ENCODE measurements around the gene GLI3.

The GLI3 gene

DNA sequence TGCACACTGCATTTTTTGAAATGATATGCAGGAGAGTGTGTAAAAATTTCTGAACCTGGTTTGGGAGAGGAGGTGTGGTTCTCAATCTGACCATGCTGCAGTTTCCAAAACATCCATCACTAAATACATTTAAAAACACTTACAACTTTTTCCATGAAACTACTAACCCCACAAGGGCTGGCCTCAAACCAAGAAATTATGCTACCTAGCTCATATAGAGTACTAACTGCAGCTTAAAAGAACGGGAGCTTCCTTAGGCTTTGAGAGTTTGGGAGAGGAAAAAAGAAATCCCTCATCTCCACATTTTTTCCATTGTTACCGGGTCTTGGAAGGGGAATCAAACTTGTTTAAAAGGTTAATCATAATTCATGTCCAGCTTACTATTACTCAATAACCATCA lies 214.2 kb downstream of the GLI3 start:
- no peak for DNase-seq

DNA sequence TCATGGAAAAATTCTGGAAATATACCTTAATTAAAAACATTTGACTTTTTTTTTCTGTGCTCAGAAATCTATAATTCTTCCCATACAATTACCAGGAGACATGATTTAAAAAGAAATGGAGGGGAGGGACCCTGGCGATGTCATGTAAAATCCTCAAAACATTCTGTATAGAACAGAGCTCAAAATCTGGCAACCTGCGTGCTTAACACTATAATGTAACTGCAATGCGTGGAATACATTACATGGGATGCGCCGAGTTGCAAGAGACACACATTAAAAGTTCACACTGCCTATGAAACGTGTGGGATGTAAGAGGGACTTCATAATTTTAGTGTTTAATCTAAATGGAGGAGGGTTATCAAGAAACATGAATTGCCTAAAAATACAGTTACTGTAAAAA lies 215.0 kb downstream of the GLI3 start:
- no peak for DNase-seq

DNA sequence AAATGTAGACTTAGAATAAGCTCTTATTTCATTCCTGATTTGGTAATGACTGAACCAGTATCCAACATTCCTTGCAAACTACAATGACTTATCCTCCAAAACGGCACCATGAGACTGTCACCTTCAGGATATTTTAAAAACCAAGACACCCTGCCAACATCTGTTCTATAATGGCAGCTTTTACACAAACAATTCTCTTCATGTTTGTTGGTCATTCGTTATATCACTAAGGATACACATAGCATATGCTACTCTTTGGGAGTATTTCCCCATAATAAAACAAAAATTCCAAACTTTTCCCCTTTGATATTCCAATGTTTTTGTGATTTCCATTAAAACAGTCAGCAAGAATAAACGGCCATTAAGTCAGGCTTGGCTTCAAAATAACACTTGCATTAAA lies 215.4 kb downstream of the GLI3 start:
- DNase-seq, result no peak

DNA sequence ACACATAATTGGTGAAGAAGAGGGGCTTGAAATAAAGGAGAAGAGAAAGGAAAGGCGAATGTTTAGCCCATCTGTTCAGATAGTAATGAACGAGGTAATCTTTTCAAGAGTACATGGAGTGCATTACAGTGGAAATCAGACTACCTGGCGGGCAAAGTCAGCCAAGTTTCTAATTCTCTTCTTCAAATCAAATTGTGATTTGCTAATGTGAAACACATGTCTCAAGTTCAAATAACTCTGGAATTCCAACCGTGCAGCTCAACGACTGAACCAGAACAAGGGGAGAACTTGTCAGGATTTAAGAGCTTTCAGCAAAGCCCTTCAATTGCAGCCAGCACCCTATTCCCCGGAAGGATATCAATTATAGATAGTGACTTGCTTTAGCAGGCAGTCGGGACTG lies 216.9 kb downstream of the GLI3 start:
- DNase-seq, result peak; percentile 55

DNA sequence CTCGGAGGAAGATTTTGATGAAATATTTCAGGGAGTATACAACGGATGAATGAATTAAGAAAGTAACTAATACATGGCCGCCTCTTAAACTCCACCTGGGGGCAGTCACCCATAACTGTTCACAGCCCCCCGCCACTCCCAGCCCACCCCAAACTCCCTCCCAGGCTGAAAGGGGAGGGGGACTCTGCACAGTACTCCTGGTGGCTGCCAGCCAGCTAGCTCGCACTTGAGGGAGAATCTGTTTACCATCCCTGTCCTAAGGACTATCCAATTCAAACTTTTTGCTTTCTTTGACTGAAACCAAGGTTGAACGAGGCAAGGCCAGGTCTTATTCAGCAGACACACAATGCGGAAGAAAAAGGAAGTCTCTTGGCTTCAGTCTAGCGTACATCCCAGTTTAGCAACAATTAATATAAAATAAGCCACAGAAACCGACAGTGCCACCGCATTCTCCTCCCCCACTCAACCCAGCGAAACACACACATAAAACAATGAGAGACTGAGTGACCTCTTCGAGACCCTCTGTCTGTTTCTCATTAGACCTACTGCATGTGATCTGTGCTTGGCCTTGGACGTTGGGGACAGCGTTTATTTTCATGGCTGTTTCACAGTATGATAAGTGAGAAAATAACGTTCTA lies 219.5 kb downstream of the GLI3 start:
- peak; percentile 70 for DNase-seq

DNA sequence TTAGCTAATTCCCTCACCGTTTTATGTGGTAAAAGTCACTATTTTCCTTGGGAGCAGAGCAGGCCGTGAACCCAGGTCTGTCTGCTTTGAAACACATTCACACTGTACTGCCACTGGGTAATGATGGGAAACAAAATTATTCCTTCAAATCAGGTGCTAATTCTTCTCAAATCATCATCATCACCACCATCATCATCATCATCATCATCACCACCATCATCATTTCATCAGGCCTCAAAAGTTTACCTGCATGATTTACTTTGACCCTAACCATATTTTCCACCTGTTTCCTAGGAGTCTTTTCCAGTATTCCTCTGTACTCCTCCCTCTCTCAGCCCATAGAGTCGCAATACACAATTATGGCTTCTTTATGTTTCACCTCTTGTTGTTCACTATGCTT lies 220.5 kb downstream of the GLI3 start:
- DNase-seq, result no peak

DNA sequence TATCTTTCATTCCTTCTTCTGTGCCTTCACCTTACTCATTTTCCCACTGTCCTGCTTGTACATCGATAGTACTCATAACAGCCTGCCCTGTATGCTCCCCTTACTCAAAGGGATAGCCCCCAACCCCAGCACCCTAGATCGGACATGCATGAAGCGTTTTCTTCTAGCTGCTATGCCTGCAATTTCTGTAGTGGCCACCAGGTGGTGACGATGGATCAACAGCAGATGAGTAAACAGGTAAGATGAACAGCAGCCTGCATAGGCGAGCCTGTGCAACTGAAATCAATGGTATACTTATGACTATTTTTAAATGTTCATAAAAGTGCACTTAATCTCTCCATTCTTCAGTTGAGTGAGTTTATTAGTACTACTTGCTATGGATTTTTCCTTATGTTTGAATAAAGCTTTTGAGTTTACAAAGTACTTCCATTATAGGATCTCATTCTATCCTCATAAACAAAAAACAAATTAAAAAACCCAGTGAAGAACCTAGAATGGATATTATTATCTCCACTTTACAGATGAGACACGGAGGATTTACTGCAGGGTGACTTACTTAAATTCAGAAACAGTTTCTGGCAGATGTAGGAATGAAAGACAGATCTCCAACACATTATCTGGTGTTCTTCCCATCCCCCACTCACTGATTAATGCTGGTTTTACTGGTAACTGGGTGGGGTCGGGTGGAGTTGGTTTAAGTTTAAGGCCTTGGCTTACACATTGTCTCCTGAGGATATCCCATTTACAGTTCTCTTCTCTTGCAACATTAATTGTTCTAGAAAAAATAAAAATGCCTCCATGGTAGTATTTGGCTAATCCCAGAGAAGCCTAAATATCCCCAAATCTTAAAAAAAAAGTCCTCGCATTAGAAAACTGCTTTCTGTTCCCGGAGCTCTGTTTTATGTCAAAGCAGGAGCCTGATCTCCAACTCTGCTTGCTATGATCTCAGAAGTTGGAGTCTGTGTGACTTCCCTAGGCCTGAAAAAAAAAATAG lies 222.1 kb downstream of the GLI3 start:
- no peak for DNase-seq

DNA sequence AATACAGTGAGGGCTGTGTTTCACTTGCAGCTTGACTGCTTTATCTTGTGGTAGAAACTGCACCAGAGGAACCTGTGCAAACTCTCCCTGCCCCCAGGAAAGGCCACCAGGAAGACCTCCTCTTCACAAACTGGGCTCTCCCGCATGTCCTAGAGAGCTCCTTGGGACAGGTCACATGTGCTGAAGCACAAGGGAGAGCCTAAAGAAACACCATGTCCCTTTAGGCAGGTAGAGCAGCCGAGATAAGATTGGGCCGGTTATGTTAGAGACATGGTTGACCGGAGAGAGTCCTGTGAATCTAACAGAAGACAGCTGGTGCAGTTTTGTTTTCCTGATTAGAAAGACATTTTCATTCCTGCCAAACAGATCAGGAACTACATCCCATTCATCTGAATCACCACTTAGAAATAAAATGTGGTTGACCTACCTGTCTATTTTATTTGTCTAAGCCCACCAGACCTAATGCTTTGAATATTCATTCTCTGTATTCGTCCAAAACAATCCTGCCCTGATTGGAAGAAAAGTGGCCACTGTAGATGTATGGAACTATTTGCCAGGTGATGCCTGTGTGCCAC lies 224.1 kb downstream of the GLI3 start:
- DNase-seq, result no peak

DNA sequence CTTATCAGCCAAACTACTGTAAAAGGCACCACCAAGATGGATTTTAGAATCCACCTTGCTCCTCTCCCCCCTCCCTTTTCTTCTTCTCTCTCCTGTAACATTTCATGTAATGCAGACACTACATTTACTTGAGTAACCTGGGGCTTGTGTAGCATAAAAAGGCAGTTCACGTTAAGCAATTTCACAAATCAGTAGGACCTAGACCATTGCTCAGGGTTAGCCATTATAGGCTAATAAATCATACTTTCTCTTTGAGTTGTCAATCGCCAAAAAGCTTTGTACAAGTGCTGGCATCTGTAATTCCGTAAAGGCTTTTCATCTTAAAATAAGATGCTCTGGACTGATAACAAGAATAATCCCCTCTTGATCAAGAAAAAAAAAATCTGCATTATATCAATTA lies 224.7 kb downstream of the GLI3 start:
- no peak for DNase-seq

DNA sequence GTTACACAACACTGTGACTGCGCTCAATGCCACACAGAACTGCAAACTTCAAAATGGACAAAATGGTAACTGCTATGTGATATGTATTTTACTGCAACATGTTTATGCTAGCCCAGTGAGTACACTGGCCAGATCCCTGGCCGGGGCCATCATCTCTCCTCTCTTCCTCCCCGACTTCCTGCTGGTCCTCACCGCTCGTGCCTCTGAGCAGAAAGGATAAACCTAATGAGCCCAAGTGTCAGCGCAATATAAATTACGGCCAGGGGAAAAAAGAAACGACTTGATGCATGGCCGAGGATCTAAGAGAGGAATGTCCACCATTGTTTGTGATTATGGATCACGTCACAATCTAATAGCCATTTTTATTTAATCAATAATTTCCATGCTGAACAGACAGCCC lies 225.2 kb downstream of the GLI3 start:
- DNase-seq, result no peak

DNA sequence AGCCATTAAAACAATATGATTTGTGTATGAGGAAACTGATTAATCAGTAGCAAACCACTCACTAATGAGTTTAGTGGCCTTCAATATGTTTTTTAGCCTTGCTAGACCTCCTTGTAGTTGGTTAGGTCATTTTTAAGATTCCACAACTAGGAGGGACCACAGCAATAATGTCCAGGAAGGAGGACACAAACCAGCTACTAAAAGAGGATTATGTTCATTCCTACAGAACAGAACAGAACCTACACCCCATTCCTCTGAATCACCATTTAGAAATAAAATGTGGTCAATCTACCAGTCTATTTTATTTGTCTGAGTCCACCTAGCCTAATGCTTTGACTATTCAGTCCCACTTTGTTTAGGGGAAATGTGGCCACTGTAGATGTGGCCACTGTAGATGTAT lies 226.3 kb downstream of the GLI3 start:
- no peak for DNase-seq

DNA sequence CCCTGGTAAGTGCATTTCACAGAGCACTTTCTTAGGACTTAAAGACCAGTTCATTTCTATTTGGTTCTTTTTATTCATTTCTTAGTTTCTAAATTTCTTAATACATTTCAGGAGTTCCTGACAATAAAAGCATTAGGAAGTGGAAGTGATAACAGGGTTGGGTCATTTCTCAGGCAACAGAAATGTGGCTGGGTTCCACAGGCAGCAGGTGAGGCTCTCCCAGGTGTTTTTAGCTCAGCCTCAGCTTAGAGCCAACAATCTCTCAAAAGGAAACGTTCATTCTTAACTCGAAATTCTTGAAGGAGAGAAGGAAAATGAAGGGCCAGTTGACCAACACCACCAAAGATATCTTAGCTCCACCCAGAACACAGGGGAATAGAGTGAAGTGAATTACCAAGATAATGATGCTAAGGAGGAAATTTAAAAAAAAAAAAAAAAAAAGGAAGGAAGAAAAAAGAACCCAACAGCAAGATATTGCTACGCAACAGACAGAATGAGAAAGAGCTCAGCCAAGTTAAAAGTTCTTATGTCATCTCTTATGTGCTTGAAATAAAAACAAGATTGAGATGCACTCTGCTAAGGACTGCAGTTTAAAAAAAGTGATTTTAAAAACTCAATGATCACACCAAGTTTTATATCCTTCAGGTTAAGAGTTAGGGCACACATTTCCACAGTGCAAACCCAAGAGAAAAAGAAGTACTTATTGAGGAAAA lies 230.1 kb downstream of the GLI3 start:
- no peak for DNase-seq

DNA sequence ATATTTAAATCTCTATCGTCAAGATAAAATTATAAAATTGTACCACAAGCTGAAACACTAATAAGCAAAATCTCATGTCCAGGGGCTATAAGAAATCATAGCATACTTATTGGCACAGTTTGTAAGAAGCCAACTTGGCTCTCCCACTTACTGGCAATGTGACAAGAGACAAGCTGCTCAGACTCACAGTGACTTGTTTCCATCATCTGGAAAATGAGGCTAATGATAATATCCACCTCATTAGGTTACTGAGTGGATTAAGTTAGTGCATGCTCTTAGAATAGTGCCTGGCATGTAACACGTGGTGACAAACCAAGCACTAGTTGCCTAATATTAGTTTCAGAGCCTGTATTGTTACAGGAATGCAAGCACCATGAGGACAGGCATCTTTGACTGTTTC lies 234.4 kb downstream of the GLI3 start:
- DNase-seq, result no peak

DNA sequence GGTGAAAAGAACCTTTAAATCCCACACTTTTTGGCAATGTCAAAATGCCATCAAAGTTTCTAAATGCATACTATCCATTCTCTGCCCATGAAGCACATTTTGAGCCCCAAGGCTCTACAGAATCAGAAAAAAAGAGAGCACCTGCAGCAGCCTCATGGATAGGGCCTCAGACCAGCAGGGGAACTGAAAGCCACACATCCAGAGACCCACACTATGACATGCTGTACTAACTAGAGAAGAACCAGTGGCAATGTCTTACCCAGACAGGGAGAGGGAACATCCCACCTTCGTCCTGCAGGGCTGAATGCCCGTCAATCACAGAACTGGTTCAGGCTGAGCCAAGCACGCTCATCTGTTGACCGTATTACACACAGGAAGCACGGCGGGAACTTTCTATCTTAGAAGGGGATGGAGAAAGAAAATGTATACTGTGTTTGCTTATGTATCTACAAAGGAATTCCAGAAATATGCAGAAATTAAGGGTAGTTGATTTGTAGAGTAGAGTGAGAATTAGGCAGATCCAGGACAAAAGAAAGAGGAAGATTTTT lies 237.2 kb downstream of the GLI3 start:
- no peak for DNase-seq

DNA sequence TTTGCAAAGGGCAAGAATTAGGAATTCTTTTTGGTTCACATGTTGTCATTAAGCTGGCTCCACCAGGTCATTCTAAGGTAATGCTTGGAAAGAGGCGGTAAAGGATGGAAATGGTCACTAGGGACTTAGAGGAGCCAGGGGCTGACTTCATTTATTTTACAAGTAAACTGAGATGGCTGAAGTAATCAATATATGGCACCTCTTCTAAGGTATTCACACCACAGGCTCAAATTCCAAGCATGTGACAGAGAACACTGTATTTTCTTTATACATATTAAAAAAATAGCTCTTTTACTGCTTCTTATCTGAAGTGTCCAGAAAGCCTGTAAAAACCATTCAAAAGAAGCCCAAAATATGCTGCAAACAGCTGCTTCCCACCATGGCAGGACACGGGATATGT lies 239.0 kb downstream of the GLI3 start:
- no peak for DNase-seq

DNA sequence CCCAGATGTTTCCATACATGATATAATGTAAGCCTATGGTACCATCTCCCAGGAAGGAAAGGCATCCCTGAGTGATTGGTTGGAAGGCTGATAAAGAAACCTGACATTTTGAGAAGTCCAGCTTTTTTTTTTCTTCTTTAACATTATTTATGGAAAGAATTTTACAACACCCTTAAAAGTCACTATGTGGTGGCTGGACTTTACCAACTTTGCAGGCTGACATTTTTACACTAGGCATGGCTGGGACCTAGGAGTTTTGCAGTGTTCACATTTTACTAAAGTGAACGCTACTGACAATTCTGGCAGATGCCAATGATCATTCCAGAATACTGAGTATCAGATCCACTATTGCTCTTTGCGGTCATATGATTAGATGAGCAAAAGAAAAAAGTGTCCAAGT lies 239.9 kb downstream of the GLI3 start:
- DNase-seq, result no peak

DNA sequence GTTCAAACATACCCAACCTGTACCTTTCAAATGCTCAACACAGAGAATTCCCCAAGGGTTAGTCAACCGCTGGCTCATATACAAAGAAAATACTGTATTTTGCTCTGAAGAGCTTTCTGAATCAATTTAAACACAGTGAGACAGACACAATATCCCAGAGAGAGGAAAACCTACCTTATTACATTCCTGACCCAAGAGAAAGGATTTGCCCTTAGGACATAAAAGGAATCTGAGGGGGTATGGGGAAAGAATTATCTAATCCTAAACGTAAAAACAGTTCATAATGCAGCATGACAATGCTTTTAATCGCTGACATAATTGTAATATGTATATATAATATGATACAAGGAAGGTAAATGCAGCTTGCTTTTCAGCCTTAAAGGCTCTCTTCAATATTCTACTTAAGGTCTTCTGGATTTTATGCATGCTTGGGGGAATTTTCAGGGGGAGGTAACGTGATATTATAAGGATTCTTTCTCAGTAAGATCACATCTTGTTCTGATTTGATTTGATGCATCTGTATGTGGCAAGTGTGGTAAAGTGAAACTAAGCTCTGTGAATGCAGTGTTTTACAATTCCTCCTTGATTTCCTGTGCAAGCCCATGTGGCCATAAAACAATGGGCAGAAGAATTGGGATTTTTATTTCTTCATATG lies 240.5 kb downstream of the GLI3 start:
- peak; percentile 54 for DNase-seq

DNA sequence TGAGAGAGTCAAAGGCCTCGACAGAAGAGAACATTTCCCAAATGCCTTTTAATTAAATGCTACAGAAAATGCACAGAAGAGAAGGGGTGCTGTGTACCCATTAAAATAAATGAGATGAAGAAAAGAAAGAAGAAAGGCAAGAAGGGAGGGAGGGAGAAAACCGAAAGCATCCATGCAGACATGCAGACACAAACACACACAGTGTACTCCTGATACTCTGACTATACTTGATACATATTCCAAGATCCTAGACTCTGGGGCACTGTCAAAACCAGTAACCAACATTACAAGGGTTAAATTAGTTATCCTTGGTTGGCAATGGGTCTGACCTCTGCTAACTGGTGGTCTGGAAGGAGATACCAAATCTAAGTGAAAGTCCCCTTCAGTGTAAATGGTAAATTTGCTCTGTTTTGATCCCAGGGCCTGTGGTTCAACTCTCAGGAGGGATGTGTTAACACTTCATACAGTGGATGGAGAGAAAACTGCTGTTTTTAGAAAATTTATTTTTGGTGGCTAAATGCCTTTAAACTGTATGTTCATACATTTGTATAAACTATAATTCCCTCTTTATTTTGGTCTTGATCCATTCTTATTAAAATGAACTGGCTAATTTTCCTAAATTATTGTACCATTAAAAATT lies 241.3 kb downstream of the GLI3 start:
- no peak for DNase-seq

DNA sequence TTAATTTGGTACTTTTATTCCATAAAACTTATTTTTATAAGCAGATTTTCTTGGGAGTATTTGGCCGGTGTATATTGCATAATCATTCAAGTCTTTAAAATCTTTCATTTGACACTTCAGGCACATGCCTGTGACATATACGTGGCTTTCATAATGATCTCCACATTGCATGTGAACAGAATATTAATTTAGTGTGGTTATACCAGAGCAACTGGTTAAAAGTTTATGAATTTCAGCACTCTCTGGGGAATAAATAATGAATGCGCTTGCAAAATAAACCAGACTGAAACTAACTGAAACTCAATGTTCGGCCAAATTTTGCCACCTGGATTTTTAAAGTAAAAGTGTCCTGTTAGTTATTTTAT lies 242.3 kb downstream of the GLI3 start:
- DNase-seq, result no peak

DNA sequence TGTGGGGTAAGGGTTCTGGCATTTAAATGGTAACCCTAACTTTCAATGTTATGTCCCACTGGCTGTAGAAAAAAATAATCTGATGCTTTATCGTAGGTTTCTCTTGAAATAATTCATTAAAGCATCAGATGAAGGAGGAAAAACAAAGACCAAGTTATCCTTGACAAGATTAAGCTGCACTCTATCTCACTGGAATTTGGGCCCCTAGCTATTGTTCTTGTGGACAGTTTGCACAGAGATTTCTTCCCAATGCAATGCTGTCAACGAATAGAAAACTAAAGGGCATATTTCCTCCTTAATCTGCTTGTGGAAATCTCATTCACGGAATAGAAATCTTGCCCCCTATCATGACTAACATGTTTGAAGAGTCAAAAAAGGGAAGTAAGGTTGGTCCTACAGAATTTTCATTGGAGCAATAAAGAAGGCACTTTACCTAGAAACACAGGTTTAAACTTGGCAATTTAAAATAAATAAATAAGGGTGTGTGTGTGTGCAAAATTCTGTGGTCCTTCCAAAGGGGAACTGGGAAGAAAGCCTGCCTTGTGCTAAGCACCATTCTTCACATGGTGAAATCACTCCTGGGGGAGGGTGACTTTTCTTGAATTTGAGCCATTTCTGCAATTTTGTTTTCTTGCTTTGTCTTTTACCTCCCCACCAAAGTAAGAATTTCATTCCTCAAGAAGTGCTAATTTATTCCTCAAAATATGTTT lies 242.8 kb downstream of the GLI3 start:
- no peak for DNase-seq

All from eye (tissue), 1 donor.